Upper lobe of right lung (tissue), 1 donor: Measurements from ENCODE around the gene USP37. TPM values are rescaled to one million over a fixed set of nuclear protein-coding genes. Genes with fewer than 3 reads are reported as not detected.

Source experiments
- ATAC-seq: fragments of 200-7000 bp; cut with Tn5 transposase; one replicate; pipeline ENCODE4 v1.9.1; 2020; ENCODE audit warnings: mild to moderate bottlenecking, moderate library complexity
- DNase-seq: peaks from one replicate; pipeline ENCODE4 v3.0.0-alpha.2; 2020
- H3K27ac ChIP-seq: fragments of 200-600 bp; one replicate; pipeline ENCODE4 v1.8.0; 2022
- H3K27me3 ChIP-seq: fragments of 200-600 bp; one replicate; pipeline ENCODE4 v1.8.0; 2022; ENCODE audit warnings: mild to moderate bottlenecking
- H3K36me3 ChIP-seq: fragments of 200-600 bp; one replicate; pipeline ENCODE4 v1.8.0; 2022
- H3K4me1 ChIP-seq: fragments of 200-600 bp; one replicate; pipeline ENCODE4 v1.8.0; 2022
- H3K4me3 ChIP-seq: fragments of 200-600 bp; one replicate; pipeline ENCODE4 v1.8.0; 2022; ENCODE audit warnings: mild to moderate bottlenecking
- H3K9me3 ChIP-seq: fragments of 200-600 bp; one replicate; pipeline ENCODE4 v1.8.0; 2022
- intact Hi-C: fragments of 100-400 bp; cut with DNase I; formaldehyde crosslinking; loops from one replicate; pipeline ENCODE4 v1.11.0; 2022
- total RNA-seq: library from RNA; stranded (reverse); fragmentation: NEBNext Ultra II Directional; extraction: Animal tissue kit (Norgen Biotek cat#: 25700); gene quantifications from one replicate; pipeline ENCODE4 v1.2.1, GENCODE V29; 2021
- TF ChIP-seq, protein P1 (sequence below): fragments of 200-600 bp; IDR thresholded peaks from one replicate; pipeline ENCODE4 v1.8.0; 2022; ENCODE audit warnings: antibody characterized with exemption
- donor health status: DM: no; HTN: yes; CAD: no; lungs with severe emphysema.

USP37 gene
- total RNA-seq, 1 donor from 2014 or later, result 13.8 TPM

DNA sequence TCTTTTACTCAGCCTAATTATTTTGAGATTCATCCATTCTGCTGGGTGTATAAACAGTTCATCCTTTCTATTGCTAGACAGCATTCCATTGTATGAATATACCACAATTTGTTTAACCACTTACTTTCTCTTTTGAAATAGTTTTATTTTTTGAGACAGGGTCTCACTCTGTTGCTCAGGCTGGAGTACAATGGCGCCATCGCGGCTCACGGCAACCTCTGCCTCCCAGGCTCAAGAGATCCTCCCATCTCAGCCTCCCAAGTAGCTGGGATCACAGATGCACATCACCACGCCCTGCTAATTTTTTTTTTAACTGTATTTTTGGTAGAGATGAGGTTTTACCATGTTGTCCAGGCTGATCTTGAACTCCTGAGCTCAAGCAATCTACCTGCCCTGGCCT lies 54.5 kb downstream of the USP37 start:
- Histone ChIP-seq H3K27me3 (no peaks in the 10 kb centered on the region), H3K4me3 (no peak overlapping the region), H3K27ac (no peak overlapping the region), H3K36me3 (no peaks in the 10 kb centered on the region), H3K9me3 (no peaks in the 10 kb centered on the region), H3K4me1 (no peaks in the 10 kb centered on the region)
- intact Hi-C loops, result no loop called here
- TF ChIP-seq, protein P1, sequence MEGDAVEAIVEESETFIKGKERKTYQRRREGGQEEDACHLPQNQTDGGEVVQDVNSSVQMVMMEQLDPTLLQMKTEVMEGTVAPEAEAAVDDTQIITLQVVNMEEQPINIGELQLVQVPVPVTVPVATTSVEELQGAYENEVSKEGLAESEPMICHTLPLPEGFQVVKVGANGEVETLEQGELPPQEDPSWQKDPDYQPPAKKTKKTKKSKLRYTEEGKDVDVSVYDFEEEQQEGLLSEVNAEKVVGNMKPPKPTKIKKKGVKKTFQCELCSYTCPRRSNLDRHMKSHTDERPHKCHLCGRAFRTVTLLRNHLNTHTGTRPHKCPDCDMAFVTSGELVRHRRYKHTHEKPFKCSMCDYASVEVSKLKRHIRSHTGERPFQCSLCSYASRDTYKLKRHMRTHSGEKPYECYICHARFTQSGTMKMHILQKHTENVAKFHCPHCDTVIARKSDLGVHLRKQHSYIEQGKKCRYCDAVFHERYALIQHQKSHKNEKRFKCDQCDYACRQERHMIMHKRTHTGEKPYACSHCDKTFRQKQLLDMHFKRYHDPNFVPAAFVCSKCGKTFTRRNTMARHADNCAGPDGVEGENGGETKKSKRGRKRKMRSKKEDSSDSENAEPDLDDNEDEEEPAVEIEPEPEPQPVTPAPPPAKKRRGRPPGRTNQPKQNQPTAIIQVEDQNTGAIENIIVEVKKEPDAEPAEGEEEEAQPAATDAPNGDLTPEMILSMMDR, result no peak
- no peak for DNase-seq
- no peak for ATAC-seq

DNA sequence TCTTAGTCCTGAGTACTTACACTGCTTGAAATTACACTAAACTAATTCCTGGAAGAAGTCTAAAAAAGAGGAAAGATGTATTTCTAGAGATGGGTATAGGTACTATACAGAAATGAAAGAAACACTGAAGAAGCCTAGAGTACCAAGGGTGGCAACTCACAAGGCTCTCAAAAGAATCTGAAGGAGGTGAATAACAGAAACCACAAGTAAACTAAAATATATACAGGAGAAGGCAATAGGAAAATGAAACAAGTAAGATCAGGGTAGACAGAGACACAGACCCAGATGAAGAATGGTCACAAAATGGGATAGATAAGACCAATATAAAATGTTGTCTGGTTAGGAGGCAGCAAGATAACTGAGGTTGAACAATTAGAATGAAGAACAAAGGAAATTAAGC lies 59.9 kb downstream of the USP37 start:
- ATAC-seq (no peak), DNase-seq (no peak)
- no peak overlapping the region for H3K4me3 ChIP-seq
- no peak overlapping the region for H3K27ac ChIP-seq
- TF ChIP-seq, protein P1, result no peak
- H3K27me3 ChIP-seq, result no peaks in the 10 kb centered on the region
- H3K4me1 ChIP-seq, result no peaks in the 10 kb centered on the region
- H3K36me3 ChIP-seq, result no peaks in the 10 kb centered on the region
- H3K9me3 ChIP-seq, result no peaks in the 10 kb centered on the region
- intact Hi-C loops, result no loop called here

DNA sequence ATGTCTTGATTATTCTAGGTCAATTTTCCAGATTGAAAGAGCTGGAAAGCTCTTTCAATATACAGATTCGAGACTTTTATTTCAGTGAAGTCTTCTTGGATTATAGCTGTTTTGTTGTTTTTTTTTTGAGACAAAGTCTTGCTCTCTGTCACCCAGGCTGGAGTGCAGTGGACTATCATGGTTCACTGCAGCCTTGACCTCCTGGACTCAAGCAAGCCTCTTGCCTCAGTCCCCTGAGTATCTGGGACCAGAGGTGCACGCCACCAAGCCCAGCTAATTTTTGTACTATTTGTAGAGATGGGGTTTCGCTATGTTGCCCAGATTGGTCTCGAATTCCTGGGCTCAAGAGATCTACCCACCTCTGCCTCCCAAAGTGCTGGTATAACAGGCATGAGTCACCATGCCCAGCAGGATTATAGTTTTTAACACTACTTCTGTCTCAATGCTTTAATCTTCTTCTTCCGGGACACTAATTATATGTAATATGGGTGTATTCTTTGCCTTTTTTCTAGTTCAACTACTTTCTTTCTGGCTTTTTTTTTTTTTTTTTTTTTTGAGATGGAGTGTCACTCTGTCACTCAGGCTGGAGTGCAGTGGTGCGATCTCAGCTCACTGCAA lies 62.3 kb downstream of the USP37 start:
- intact Hi-C loops, result no loop called here
- Histone ChIP-seq H3K4me1 (peaks cover 11% of the 10 kb centered on the region), H3K27me3 (no peaks in the 10 kb centered on the region), H3K4me3 (no peak overlapping the region), H3K27ac (no peak overlapping the region), H3K9me3 (no peaks in the 10 kb centered on the region), H3K36me3 (no peaks in the 10 kb centered on the region)
- DNase-seq (no peak), ATAC-seq (no peak)
- TF ChIP-seq, protein P1, result no peak

DNA sequence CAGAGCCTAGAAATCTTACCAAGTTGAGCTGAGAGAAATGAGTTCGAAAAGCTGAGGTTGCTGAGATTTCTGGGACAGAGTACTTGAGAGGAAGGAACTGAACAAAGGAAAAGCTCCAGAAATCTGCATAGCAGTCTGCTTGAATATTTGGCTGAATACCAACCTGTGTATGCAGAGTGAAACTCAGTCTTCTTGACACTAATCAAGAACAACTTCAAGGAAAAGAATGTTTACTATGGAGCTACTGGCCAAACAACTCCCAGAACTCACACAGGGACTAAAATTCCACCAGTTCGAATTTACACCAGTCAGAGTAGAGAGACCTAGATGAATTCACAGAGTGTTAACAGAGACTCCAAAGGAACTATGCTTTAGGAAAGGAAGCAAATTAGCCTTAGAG lies 66.5 kb downstream of the USP37 start:
- Histone ChIP-seq H3K36me3 (peaks cover 14% of the 10 kb centered on the region), H3K27ac (peak overlapping the region; percentile 33), H3K4me1 (peaks cover 11% of the 10 kb centered on the region), H3K4me3 (no peak overlapping the region), H3K27me3 (no peaks in the 10 kb centered on the region), H3K9me3 (no peaks in the 10 kb centered on the region)
- TF ChIP-seq, protein P1, result no peak
- intact Hi-C loops, result no loop called here
- DNase-seq (no peak), ATAC-seq (peak; percentile 90)

DNA sequence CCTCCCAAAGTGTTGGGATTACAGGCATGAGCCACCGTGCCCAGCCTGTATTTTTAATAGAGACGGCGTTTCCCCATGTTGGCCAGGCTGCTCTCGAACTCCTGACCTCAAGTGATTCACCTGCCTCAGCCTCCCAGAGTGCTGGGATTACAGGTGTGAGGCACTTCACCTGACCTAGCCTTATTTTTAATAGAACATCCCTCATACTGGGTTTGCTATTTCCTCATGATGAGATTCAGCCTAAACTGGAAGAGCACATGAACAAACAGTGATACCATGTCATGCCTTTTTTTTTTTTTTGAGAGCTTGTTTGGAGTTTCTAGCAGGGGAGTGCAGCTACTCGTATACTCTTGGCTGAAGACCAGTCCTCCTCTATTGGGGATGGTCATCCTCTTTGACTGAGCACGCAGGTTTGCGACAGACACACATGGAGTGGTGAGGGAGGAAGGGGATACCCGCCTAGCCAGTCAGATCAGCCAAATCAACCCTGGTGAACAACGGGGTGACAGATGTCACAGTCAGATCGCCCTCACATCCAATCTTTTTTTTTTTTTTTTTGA lies 67.6 kb downstream of the USP37 start:
- TF ChIP-seq, protein P1, result no peak
- H3K36me3 ChIP-seq, result peaks cover 22% of the 10 kb centered on the region
- no peaks in the 10 kb centered on the region for H3K27me3 ChIP-seq
- no peaks in the 10 kb centered on the region for H3K9me3 ChIP-seq
- intact Hi-C loops, result no loop called here
- ATAC-seq (peak; percentile 58), DNase-seq (no peak)
- H3K4me1 ChIP-seq, result peaks cover 11% of the 10 kb centered on the region
- no peak overlapping the region for H3K27ac ChIP-seq
- H3K4me3 ChIP-seq, result no peak overlapping the region
